ENCODE results near the gene FSD1.

- TF ChIP-seq CTCF (conservative IDR thresholded peaks at IDR 0.05; ENCODE audit: low read length) (no peak), EZH2phosphoT487 (IDR thresholded peaks at IDR 0.05; ENCODE audit: borderline replicate concordance) (no peak)
Measured at GRCh38 chr19:4361152-4362046, 57.0 kb downstream of the FSD1 start.
